WERI-Rb-1 (cell line): ENCODE data around the gene ZP4.

Source experiments
- DNase-seq: peaks from one replicate; pipeline ENCODE4 v3.0.0-alpha.2; 2020
- H3K27ac ChIP-seq: fragments of 250-450 bp; sonication (Bioruptor Pico); 2 replicates; pipeline ENCODE4 v1.5.1; 2020; ENCODE audit warnings: mild to moderate bottlenecking, moderate library complexity
- H3K27me3 ChIP-seq: fragments of 250-450 bp; sonication (Bioruptor Pico); 2 replicates; pipeline ENCODE4 v1.5.1; 2021; ENCODE audit warnings: mild to moderate bottlenecking, low read depth, moderate library complexity; ENCODE audit not compliant: insufficient read depth, severe bottlenecking
- H3K36me3 ChIP-seq: fragments of 250-450 bp; sonication (Bioruptor Pico); 2 replicates; pipeline ENCODE4 v1.5.1; 2020; ENCODE audit warnings: mild to moderate bottlenecking, moderate library complexity
- H3K4me3 ChIP-seq: 2 replicates; pipeline ENCODE4 v1.5.1; 2011; ENCODE audit warnings: low read depth, mild to moderate bottlenecking, control low read depth, low read length
- H3K9me3 ChIP-seq: fragments of 250-450 bp; sonication (Bioruptor Pico); 2 replicates; pipeline ENCODE4 v1.5.1; 2021; ENCODE audit warnings: mild to moderate bottlenecking, moderate library complexity; ENCODE audit not compliant: severe bottlenecking
- TF ChIP-seq, protein P1 (sequence below): IDR thresholded peaks from 2 replicates; pipeline ENCODE4 v1.5.1; 2011; ENCODE audit warnings: low read depth, mild to moderate bottlenecking, control low read depth, inconsistent platforms, low read length

The ZP4 gene

GRCh38 chr1:237890416-237890815 lies 306 bp downstream of the ZP4 start:
- Histone ChIP-seq H3K27me3 (no peaks in the 10 kb centered on the region), H3K36me3 (no peaks in the 10 kb centered on the region), H3K9me3 (no peaks in the 10 kb centered on the region), H3K27ac (no peak overlapping the region), H3K4me3 (no peak overlapping the region)
- TF ChIP-seq, protein P1, sequence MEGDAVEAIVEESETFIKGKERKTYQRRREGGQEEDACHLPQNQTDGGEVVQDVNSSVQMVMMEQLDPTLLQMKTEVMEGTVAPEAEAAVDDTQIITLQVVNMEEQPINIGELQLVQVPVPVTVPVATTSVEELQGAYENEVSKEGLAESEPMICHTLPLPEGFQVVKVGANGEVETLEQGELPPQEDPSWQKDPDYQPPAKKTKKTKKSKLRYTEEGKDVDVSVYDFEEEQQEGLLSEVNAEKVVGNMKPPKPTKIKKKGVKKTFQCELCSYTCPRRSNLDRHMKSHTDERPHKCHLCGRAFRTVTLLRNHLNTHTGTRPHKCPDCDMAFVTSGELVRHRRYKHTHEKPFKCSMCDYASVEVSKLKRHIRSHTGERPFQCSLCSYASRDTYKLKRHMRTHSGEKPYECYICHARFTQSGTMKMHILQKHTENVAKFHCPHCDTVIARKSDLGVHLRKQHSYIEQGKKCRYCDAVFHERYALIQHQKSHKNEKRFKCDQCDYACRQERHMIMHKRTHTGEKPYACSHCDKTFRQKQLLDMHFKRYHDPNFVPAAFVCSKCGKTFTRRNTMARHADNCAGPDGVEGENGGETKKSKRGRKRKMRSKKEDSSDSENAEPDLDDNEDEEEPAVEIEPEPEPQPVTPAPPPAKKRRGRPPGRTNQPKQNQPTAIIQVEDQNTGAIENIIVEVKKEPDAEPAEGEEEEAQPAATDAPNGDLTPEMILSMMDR = no peak
- no peak for DNase-seq

DNA sequence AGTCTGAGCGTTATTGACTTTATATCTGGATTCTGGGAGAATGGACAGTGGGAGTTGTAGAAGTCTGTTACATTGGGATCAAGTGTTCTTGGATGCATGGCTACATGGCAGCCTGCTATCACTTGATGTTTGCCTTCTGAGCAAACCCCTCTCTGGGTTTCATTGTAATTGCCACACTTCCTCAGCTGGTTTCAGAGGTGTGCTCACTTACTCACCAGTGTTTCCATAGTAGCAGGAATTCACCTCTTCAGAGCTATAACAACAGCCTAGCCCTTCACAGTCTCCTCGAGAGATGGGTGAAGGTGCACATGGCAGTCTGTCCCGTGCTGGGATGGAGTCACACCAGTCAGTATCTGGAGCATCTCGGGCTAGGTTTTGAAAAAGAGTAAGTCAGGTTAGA lies 2.6 kb downstream of the ZP4 start:
- H3K36me3 ChIP-seq = no peaks in the 10 kb centered on the region
- H3K27me3 ChIP-seq = no peaks in the 10 kb centered on the region
- no peaks in the 10 kb centered on the region for H3K9me3 ChIP-seq
- no peak for DNase-seq
- TF ChIP-seq, protein P1 = no peak
- H3K27ac ChIP-seq = no peak overlapping the region
- no peak overlapping the region for H3K4me3 ChIP-seq

GRCh38 chr1:237887542-237887941 lies 3.2 kb downstream of the ZP4 start:
- TF ChIP-seq, protein P1 = no peak
- H3K27ac ChIP-seq = no peak overlapping the region
- no peak overlapping the region for H3K4me3 ChIP-seq
- H3K9me3 ChIP-seq = no peaks in the 10 kb centered on the region
- H3K27me3 ChIP-seq = no peaks in the 10 kb centered on the region
- no peak for DNase-seq
- H3K36me3 ChIP-seq = no peaks in the 10 kb centered on the region

DNA sequence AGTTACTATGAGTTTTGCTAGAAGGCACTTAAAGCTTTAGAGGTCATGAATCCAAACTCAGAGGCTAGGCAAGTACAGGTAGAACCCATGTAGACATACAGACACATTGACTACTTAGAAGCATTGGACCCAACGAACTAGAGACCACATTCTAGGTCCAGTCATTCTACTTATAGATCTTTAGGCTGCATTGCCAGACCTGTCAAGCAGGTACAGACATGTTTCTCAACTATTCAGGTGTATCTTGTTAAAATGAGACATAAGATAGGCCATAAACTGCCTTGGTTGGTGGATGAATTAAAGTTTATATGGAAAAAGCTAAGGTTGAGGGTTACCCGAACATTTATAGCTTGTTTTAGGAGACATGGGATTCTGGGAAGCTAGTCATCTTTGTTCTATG lies 6.5 kb downstream of the ZP4 start:
- H3K9me3 ChIP-seq = no peaks in the 10 kb centered on the region
- no peak overlapping the region for H3K27ac ChIP-seq
- no peak overlapping the region for H3K4me3 ChIP-seq
- TF ChIP-seq, protein P1 = no peak
- no peak for DNase-seq
- H3K27me3 ChIP-seq = no peaks in the 10 kb centered on the region
- H3K36me3 ChIP-seq = no peaks in the 10 kb centered on the region

DNA sequence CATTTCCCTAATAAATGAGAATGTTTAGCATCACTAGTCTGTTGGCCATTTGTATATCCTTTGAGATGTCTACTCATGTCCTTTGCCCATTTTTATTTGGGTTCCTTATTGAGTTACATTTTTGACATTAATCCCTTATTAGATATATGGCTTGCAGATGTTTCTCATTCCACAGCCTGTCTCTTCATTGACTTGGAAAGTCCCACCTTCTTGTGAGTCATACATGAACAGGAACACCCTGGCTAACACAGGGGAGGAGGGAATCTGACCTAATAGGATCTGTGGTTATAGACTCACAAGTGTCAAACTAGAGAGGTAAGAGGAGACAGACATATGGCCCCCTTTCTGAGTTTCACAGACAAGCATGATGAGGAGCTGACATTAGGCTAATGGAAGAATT lies 11.5 kb downstream of the ZP4 start:
- H3K4me3 ChIP-seq = no peak overlapping the region
- TF ChIP-seq, protein P1 = no peak
- no peaks in the 10 kb centered on the region for H3K9me3 ChIP-seq
- no peaks in the 10 kb centered on the region for H3K36me3 ChIP-seq
- H3K27ac ChIP-seq = no peak overlapping the region
- no peak for DNase-seq
- H3K27me3 ChIP-seq = no peaks in the 10 kb centered on the region

DNA sequence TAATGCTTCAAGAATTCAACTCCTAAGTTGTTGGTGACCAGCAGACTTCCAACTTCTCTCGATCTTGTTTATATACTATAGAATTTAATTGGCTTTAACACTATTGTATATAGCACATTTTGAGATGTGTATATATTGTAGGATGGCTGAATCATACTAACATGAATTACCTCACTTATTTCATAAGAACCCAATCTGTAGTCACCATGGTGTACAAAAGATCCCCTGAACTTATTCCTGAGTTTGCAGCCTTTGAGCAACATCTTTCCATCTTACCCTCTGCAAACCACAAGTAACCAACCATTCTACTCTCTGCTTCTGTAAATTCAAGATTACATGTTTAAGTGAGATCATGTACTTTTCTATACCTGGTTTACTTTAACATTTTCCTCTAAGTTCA lies 12.3 kb downstream of the ZP4 start:
- no peaks in the 10 kb centered on the region for H3K36me3 ChIP-seq
- TF ChIP-seq, protein P1 = no peak
- H3K9me3 ChIP-seq = no peaks in the 10 kb centered on the region
- H3K27me3 ChIP-seq = no peaks in the 10 kb centered on the region
- H3K27ac ChIP-seq = no peak overlapping the region
- DNase-seq = no peak
- no peak overlapping the region for H3K4me3 ChIP-seq
